DOHH2 (cell line): ENCODE results near the gene KIF26B.

Experiments used
- H3F3A ChIP-seq: fragments of 200-600 bp; sonication (generic), shearing (Covaris generic); 2 replicates; pipeline ENCODE4 v1.6.0; 2016; ENCODE audit warnings: antibody characterized with exemption, mild to moderate bottlenecking; ENCODE audit not compliant: control insufficient read depth, insufficient read depth
- H3K27ac ChIP-seq: fragments of 200-600 bp; sonication (generic); 2 replicates; pipeline ENCODE4 v1.5.1; 2014; ENCODE audit warnings: low read depth, mild to moderate bottlenecking, low read length, moderate library complexity
- H3K27me3 ChIP-seq: fragments of 200-600 bp; sonication (generic); 2 replicates; pipeline ENCODE4 v1.6.1; 2014; ENCODE audit warnings: mild to moderate bottlenecking, low read length, mixed read lengths; ENCODE audit not compliant: control insufficient read depth
- H3K36me3 ChIP-seq: fragments of 200-600 bp; sonication (generic); 2 replicates; pipeline ENCODE4 v1.6.1; 2014; ENCODE audit warnings: mild to moderate bottlenecking, low read length, moderate library complexity, mixed read lengths; ENCODE audit not compliant: control insufficient read depth
- H3K4me1 ChIP-seq: fragments of 200-600 bp; sonication (generic); 2 replicates; pipeline ENCODE4 v1.6.1; 2014; ENCODE audit warnings: mild to moderate bottlenecking, low read length, mixed read lengths; ENCODE audit not compliant: control insufficient read depth
- H3K4me2 ChIP-seq: fragments of 200-600 bp; sonication (generic); 2 replicates; pipeline ENCODE4 v1.6.0; 2014; ENCODE audit warnings: mild to moderate bottlenecking, low read length, moderate library complexity
- H3K4me3 ChIP-seq: fragments of 200-600 bp; sonication (generic); 2 replicates; pipeline ENCODE4 v1.5.1; 2014; ENCODE audit warnings: mild to moderate bottlenecking, low read length, mixed read lengths
- H3K79me2 ChIP-seq: fragments of 200-600 bp; sonication (generic); 2 replicates; pipeline ENCODE4 v1.6.1; 2014; ENCODE audit warnings: mild to moderate bottlenecking, low read length, mixed read lengths; ENCODE audit not compliant: control insufficient read depth
- H3K9me2 ChIP-seq: fragments of 200-600 bp; sonication (generic); replicated peaks from 2 replicates; pipeline ENCODE4 v1.6.1; 2014; ENCODE audit warnings: mild to moderate bottlenecking, low read length, mixed read lengths; ENCODE audit not compliant: control insufficient read depth
- H3K9me3 ChIP-seq: fragments of 200-600 bp; sonication (generic); 2 replicates; pipeline ENCODE4 v1.6.1; 2014; ENCODE audit warnings: antibody characterized with exemption, low read length, mixed read lengths; ENCODE audit not compliant: control insufficient read depth, insufficient read depth
- H4K20me1 ChIP-seq: fragments of 200-600 bp; sonication (generic); 2 replicates; pipeline ENCODE4 v1.6.0; 2014; ENCODE audit warnings: low read depth, mild to moderate bottlenecking, antibody characterized with exemption, low read length, moderate library complexity; ENCODE audit not compliant: control insufficient read depth, insufficient read depth
- CTCF ChIP-seq: fragments of 200-600 bp; sonication (generic); IDR thresholded peaks from one replicate; pipeline ENCODE4 v1.5.1; 2014; ENCODE audit warnings: antibody characterized with exemption, mild to moderate bottlenecking, low read depth, low read length; ENCODE audit not compliant: poor library complexity, severe bottlenecking
- EZH2phosphoT487 ChIP-seq: fragments of 200-600 bp; sonication (generic); IDR thresholded peaks from 2 replicates; pipeline ENCODE4 v1.6.1; 2017; ENCODE audit warnings: borderline replicate concordance, mild to moderate bottlenecking, antibody characterized with exemption, low read length, moderate library complexity, mixed read lengths

Gene KIF26B

DNA sequence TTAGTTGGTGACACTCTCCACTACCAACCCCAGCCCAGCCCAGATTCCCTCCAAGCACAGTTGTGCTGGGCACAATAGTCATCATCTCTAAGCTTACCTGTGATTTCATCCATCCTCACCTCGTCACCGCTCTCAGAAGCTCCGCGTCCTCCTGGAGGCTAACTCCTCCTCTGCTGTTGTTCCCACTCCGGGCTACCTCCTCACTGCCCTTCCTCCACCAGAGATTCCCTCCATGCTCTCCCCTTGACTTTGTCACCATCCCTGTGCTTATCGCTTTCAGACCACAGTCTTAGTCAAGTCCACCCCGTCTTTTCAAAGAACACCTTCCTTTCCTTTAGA, 47.0 kb upstream of the KIF26B start:
- Histone ChIP-seq H3K27me3 (no peaks in the 10 kb centered on the region), H3F3A (no peaks in the 10 kb centered on the region), H3K27ac (no peak overlapping the region), H4K20me1 (no peaks in the 10 kb centered on the region), H3K4me3 (no peak overlapping the region), H3K79me2 (no peaks in the 10 kb centered on the region), H3K9me2 (no peaks in the 10 kb centered on the region), H3K4me1 (no peaks in the 10 kb centered on the region), H3K4me2 (no peak overlapping the region), H3K9me3 (no peaks in the 10 kb centered on the region), H3K36me3 (no peaks in the 10 kb centered on the region)
- TF ChIP-seq EZH2phosphoT487 = no peak
- TF ChIP-seq CTCF = no peak

GRCh38 chr1:245108246-245108645, 46.5 kb upstream of the KIF26B start:
- H3K36me3 ChIP-seq = no peaks in the 10 kb centered on the region
- no peaks in the 10 kb centered on the region for H3F3A ChIP-seq
- H4K20me1 ChIP-seq = no peaks in the 10 kb centered on the region
- no peaks in the 10 kb centered on the region for H3K4me1 ChIP-seq
- no peaks in the 10 kb centered on the region for H3K79me2 ChIP-seq
- no peaks in the 10 kb centered on the region for H3K27me3 ChIP-seq
- H3K4me3 ChIP-seq = no peak overlapping the region
- TF ChIP-seq EZH2phosphoT487 = no peak
- TF ChIP-seq CTCF = no peak
- H3K9me3 ChIP-seq = no peaks in the 10 kb centered on the region
- H3K27ac ChIP-seq = no peak overlapping the region
- H3K4me2 ChIP-seq = no peak overlapping the region
- no peaks in the 10 kb centered on the region for H3K9me2 ChIP-seq

DNA sequence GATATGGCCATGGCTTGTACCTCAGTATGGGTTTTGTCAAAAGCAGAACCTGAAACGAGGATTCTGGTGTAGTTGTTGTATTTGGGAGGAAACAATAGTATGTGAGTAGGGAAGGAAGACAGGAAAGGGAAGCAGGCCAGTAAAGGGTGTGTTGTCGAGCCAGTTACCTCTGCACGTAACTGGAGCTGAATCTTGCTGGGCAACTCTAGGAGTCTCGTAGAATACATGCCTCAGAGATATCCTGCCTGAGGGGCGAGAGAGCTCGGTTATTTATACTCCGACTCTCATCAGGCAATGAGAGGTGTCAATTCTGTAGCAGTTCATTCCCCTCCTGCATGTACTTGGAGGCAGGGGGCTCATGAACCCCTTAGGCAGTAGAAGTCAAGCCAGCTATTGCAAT, 45.9 kb upstream of the KIF26B start:
- Histone ChIP-seq H3K27ac (no peak overlapping the region), H3K79me2 (no peaks in the 10 kb centered on the region), H3K9me2 (no peaks in the 10 kb centered on the region), H3F3A (no peaks in the 10 kb centered on the region), H3K4me2 (no peak overlapping the region), H3K4me3 (no peak overlapping the region), H4K20me1 (no peaks in the 10 kb centered on the region), H3K36me3 (no peaks in the 10 kb centered on the region), H3K9me3 (no peaks in the 10 kb centered on the region), H3K27me3 (no peaks in the 10 kb centered on the region), H3K4me1 (peaks cover 3% of the 10 kb centered on the region)
- TF ChIP-seq EZH2phosphoT487 = no peak
- TF ChIP-seq CTCF = no peak

DNA sequence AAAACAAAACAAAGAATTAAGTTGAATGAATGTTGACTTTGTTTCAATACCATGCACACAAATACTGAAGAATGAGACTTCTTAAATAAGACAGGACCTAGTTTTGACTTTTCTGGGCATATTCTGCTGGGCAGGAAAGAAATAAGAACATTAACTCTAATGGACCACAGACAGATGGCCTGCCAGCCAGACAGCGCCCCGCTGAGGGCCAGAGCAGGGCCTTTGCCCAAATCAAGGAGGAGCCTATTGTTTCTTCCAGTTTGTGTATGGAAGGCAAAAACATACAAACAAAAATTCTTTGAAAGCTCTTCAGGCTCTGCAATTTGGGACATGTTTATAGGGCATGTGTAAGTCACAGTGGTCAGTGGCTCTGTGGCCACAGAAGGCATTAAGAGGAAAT, 44.4 kb upstream of the KIF26B start:
- H3F3A ChIP-seq = no peaks in the 10 kb centered on the region
- H3K4me3 ChIP-seq = no peak overlapping the region
- no peaks in the 10 kb centered on the region for H3K9me3 ChIP-seq
- TF ChIP-seq EZH2phosphoT487 (no peak), CTCF (no peak)
- peaks cover 8% of the 10 kb centered on the region for H3K4me1 ChIP-seq
- no peaks in the 10 kb centered on the region for H4K20me1 ChIP-seq
- no peaks in the 10 kb centered on the region for H3K27me3 ChIP-seq
- H3K36me3 ChIP-seq = no peaks in the 10 kb centered on the region
- H3K4me2 ChIP-seq = no peak overlapping the region
- no peaks in the 10 kb centered on the region for H3K79me2 ChIP-seq
- H3K27ac ChIP-seq = no peak overlapping the region
- H3K9me2 ChIP-seq = no peaks in the 10 kb centered on the region
